GM19328 (cell line): Measurements from ENCODE around the gene SSBP2.

Experiments
- ATAC-seq: cut with Tn5 transposase; IDR thresholded peaks from one replicate; pipeline ENCODE4 v1.9.1; 2021; ENCODE audit warnings: mild to moderate bottlenecking, moderate library complexity; ENCODE audit not compliant: unreplicated experiment

Gene SSBP2

DNA sequence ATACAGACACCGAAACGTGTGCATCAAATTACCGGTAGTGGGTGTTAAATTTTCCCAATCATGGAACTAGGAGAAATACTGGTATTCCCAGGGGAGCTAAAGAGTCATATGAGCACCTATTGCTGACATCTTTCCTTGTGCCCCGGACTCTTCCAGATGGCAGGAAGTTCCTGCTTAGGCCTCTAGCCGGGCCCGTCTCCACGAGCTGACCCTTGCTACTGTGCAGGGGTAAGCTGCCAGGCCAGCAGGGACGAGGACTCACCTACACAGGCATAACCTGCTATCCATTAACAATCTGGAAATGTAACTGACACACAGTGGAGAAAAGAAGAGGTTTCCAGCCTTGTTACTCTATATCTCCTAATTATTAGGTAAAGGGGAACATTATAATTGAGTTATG lies 16.2 kb upstream of the SSBP2 start:
- ATAC-seq, result no peak

DNA sequence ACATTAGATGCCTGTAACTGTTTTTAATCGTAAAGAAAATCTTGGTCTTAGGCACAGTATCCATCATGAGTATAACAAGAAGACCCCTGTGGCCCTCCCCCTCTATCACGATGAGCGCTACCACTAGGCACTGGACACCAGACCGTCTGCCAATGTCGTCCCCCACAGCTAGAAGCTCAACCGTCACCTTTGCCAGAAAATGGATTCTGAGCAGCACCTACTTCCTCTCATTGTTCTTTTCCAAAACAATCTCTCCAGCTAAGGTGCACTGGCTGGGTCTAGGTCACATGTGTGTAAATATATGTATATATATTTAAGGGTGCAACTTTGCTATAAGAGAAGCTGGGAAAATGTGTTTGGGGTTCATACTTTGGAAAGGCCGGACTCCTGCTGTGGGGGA lies 15.7 kb upstream of the SSBP2 start:
- ATAC-seq, result no peak

GRCh38 chr5:81763294-81763928 lies 12.5 kb upstream of the SSBP2 start:
- ATAC-seq, result no peak

GRCh38 chr5:81762853-81763252 lies 12.0 kb upstream of the SSBP2 start:
- ATAC-seq, result no peak

DNA sequence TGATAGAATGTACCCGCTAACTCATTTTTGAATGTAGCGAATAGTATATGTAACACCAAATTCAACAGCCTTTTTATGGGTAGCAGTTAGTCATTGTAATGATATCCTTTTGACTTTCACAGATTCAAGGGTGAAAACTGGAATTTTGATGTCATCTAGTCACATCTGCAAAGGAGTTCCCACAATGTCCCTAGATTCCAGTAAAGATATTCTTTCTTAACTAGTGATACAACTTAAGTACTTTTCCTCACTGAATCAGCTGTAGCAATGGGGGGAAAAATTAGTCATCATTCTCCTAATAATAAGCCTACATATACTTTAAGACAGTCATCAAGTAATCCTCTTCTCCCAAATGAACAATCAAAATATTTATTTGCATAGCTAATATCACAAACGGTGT lies 11.5 kb upstream of the SSBP2 start:
- ATAC-seq, result no peak

DNA sequence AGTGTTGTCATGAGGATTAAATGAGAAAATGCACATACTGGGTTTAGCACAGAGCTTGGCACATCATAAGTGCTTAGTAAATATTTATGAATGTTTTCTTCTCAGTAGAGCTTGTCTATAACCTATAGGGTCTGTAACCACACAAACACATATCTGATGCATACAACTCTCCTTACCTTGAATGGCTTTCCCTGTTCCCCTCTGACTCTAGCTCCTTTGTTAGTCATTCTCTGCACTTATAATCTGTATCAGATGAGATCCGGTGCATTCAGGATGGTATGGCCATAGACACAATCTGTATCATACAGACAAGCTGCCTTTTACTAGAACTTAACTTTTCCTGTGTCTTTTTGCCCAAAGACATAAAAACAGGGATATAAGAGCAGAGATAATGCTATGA lies 11.1 kb upstream of the SSBP2 start:
- no peak for ATAC-seq

DNA sequence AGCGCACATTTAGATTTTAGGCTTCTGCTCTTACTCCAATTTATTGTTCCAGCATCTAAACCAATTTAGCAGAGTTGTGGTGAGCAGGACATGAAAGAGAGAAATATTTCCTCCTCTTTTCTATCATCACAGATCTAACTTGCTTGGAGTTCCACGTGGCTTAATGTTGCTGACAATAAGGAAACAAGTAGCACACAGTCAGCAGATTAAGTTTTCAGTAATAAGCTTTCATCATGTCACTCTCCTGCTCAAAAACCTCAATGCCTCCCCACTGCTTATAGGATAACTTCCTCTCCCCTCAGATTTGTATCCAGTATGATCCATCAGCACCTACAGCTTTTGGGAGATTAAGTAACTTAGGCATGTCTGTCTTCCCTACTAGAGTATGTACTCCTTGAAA lies 10.4 kb upstream of the SSBP2 start:
- ATAC-seq, result no peak

- ATAC-seq, result no peak
Measured at GRCh38 chr5:81760521-81760920, 9.6 kb upstream of the SSBP2 start.

DNA sequence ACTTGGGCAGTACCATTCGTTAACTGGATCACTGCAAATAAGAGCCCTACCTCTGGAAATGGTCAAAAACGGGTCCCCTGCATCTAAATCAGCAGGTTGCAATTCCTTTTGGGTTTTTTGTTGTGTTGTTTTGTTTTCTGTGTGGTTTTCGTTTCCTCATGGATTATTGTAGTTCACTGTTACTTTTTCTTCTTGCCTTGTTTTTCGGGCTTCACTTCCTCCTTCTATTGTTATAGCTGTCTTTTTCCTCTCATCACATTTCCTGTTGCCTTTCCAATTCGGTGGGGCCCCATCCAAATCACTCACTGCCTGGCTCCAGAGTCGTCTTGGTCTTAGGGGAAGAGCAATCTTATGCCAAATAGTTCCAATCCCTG lies 8.7 kb upstream of the SSBP2 start:
- no peak for ATAC-seq

GRCh38 chr5:81757404-81757803 lies 6.5 kb upstream of the SSBP2 start:
- ATAC-seq, result no peak

DNA sequence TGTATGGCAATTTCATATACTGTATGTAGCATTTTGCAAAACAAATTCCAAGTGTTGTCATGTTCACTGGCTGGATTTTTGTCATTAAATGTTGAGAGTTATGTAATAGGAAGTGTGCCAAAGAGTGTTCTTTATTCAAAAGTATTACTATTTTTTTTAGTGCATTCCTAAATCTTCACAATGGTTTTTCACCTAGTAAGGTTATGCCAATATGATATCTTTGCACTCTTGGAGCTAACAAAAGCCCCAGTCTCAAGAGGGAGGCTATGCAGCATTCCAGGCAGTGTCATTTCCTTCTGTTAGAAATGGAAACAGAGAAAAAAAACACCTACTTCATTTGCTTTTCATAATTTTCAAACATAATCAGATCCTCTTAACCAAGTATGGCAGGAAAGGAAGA lies 5.1 kb upstream of the SSBP2 start:
- no peak for ATAC-seq

DNA sequence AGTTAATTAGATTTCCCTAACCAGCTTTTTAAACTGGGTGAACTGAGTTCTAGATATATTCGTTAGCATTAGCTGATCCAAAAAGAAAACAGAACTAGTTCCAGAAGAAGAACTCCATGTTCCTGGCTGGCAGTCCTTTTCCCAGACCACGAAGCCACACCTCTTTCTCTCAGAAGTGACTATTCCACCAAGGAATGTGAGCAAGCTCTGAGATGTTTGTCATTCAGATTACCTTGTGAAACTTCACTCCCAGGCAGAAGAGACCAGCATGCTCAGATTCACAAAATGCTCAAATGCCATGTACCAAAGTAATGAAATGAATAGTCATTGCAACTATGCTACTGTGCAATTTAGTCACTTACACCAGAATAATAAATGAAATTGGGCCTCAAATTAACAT lies 4.4 kb upstream of the SSBP2 start:
- no peak for ATAC-seq

GRCh38 chr5:81754621-81755020 lies 3.7 kb upstream of the SSBP2 start:
- no peak for ATAC-seq

DNA sequence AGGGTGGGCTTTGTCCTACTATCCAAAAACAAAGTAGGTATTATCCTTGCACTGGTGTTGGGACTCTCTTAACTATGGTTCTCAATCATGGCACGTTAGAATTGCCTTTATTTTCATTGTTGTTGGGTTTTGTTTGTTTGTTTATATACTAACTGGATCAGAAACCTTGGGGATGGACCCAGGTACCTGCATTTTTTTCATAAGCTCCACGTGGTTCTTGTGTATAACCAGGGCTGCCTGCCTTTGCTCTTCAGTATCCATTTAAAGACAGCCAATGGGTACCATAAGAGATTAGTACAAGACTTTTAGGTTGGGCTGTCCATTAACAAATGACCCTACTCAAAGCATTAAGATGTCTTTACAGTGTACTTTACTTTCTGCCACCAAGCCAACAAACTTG lies 2.5 kb upstream of the SSBP2 start:
- ATAC-seq, result no peak

- no peak for ATAC-seq
Measured at GRCh38 chr5:81752644-81752963, 1.7 kb upstream of the SSBP2 start.

DNA sequence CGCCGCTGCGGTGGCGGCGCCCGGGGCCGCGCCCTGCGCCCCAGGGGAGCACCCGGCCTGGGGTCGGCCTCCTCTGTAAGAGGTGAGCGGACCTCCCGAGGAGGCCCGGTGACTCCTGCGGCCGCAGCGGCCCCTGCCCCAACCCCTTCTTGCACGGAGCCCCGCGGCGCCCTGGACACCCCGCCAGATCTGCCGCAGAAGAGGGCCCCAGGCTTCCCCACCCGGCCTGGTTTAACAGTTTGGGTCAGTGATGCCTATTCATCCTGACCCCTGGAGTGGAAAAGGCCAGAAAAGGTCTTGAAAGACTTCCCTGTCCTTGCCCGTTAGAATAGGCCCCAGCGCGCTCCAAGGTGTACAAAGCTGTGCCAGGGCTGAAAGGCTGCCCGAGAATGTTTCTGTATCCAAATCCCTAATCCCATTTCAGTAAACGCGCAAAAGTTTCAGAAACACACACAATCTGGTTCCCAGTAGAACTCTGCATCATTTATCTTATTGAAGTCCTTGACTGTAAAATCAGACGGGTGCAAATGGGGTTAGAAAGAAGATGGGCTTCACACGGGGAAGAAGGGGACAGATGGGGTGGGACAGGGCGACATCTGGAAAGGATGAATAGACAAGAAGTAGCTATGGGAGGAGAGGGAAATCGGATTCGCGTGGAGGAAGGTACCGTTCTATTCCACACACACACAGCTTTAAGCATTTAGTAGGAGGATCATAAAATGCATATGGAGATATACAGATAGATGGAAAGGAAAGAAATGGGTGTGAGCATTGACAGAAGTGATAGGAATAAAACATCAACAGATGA lies 1.1 kb upstream of the SSBP2 start:
- no peak for ATAC-seq

- ATAC-seq, result no peak
Measured at GRCh38 chr5:81750308-81751008, 439 bp downstream of the SSBP2 start.

- peak; percentile 38 for ATAC-seq
Measured at GRCh38 chr5:81749561-81750307, 1.2 kb downstream of the SSBP2 start.

GRCh38 chr5:81749192-81749560 lies 1.7 kb downstream of the SSBP2 start:
- ATAC-seq, result no peak

DNA sequence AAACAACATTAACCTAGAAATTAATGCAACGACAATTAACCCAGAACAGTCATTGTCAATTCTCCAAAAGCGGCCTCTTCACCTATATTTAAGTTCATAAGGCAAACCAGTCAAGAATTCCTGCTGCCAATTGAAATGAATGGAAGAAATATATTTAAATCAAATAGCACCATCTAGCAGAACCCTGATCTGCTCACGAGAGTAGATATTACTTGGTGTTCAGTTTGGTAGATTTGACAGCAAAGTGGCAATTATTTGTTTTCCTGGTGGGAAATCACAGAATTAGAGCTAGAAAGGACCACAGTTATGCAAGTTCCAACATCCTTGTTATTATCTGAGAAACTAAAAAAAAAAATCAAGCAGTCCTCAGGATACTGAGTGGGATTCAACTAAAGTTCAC lies 2.3 kb downstream of the SSBP2 start:
- ATAC-seq, result no peak

DNA sequence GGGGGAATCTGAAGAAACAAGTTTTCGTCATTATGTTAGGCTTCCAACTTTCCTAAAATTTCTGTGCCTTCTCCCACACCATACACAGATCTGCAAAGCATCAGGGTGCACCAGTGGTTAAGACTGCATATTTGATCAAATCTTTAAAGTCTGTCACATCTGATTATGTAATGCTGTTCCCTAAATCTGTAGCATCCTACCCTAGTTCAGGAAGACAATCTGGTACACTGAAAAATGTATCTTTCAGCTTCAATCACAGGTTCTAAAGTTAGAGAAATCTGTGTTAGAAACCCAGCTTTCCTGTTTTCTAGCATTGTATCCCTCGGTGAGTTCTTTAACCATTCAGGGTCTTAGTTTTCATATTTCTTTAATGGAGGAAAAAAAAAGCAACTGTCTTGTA lies 3.9 kb downstream of the SSBP2 start:
- no peak for ATAC-seq

- ATAC-seq, result no peak
Measured at GRCh38 chr5:81740758-81741157, 10.1 kb downstream of the SSBP2 start.
